CD1c-positive myeloid dendritic cell (primary cell): ENCODE measurements around the gene HFE.
"Not testable (repeated sequence)": the region's sequence is repeated elsewhere in the genome, so short reads cannot be mapped to it uniquely, and the experiment has no call there.

Experiments
- DNase-seq: peaks from one replicate; pipeline ENCODE4 v3.0.0-alpha.2; 2016; ENCODE audit errors: extremely low spot score

The HFE gene

DNA sequence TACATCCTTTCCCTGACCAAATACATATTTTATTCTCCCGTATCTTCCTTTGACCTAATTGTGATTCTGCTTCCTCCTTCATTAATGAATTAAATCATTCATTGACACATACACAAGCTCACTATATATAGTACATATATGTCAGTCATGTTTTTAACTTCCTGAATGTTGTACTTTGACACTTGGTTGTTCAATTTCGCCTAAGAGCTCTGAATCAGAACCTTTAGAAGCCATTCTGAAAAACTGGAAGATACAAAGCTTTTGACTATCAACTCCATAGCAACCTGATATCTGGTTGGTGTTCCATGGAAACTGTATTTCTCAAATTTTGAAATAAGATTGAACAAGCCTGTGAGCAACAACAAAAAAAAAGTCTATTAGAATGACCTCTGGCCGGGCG is 27.3 kb upstream of the HFE start:
- peak; percentile 50 for DNase-seq

DNA sequence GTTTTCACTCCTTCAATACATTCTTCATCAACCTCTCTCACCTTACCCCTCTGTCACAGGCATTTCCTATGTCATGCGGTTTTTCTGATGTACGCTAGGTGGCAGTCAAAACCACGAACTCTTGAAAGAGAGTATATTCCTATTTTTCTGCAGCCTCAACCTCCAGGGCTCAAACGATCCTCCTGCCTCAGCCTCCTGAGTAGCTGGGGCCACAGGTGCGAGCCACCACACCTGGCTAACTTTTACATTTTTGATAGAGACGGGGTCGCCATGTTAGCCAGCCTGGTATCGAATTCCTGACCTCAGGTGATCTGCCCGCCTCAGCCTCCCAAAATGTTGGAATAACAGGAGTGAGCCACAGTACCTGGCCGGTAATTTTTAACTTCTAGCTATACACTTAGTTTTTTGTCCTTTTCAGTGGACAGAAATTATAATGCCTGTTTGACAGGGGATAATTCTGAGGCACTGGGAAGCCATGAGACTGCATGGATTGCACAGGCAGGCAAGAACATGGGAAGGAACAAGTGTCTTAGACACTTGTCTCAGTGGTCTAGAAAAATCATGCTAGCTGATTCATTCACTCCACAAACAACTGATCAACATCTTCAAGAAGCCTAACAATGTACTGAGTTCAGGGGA is 22.5 kb upstream of the HFE start:
- peak; percentile 80 for DNase-seq

- DNase-seq = peak; percentile 88
These were observed 21.3 kb upstream of the HFE start for GRCh38 chr6:26065952-26066380.

DNA sequence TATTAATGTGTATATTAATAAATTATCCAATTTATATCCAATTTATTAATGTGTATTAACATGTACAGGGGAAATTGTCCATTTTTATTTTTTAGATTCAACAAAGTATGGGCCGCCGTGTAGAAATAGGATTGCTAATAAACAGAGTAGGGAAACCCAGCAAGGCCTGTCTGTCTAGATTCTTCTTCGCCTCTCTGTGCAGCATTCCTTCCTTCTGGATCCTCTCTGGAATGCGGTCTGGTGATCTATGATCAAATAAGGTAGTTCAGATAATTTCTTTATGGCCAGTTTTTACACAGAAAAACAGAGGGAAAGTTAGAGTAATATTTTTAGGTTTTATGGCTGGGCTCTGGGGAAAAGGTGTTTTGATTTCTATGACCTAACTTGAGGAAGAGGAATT is 19.9 kb upstream of the HFE start:
- DNase-seq = no peak

DNA sequence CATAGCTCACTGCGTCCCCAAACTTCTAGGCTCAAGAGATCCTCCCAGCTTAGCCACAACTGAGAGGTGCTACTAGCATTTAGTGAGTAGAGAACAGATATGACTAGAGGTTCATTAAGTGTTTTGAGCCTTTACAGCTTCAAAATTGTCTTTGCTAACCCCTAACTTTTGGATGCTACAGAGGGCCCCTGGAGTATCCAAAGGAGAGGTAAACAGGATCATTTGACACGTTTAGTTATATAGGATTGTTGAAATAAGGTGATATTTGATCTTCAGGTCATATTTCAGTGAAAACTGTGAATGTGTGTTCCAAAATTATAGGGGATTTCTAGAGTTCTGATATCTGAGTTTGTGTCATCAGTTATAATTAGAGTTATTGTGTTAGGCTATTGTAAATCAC is 19.2 kb upstream of the HFE start:
- DNase-seq = no peak

DNA sequence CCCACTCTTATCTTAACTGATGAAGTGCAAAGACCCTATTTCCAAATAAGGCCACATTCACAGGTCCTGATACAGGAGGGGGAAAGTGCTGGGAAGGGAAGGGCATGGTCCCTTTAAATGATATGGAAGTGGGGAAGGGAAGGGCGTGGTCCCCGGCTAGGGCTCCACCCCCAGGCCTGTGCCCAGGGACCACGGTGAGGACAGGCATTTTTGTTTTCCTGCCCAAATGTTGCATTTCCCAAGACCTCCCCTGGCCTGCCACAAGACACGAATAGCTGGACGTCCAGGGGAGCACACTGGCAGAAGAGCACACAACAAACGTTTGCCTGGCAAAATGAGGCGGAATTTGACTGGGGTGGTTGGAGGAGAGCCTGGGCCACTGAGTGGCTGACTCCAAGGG is 16.1 kb upstream of the HFE start:
- DNase-seq = no peak

GRCh38 chr6:26075063-26075717 is 12.0 kb upstream of the HFE start:
- no peak for DNase-seq

DNA sequence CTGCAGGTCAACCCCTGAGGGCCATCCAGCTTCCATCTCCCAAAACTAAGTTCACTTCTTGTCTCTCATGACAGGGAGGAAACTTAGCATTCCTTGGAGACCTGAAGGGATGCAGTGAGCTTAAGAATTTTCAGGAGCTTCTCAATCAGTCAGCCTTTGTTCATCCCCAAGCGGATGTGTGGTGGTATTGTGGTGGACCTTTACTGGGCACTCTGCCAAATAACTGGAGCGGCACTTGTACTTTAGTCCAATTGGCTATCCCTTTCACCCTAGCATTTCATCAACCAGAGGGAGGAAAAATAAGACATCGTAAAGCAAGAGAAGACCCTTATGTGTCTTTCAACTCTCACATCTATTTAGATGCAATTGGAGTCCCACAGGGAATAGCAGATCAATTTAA is 9.2 kb upstream of the HFE start:
- DNase-seq = not testable (repeated sequence)

- DNase-seq = not testable (repeated sequence)
These were observed 6.1 kb upstream of the HFE start for GRCh38 chr6:26081096-26081495.

DNA sequence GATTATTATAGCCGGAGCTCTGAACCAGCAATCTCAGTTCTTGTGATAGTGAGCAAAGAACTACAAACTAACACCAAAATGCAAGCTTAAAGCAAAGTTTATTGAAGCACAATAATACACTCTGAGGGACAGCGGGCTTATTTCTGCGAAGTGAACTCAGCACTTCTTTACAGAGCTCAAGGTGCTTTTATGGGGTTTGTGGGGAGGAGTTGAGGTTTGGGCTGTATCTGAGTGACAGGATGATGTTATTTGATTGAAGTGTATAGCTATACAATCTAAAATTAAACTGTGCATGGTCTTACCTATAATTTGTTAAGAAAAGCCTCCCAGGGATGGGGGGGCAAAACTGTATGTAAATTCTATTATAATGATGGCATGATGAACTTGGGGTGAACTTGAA is 1.0 kb upstream of the HFE start:
- DNase-seq = no peak

DNA sequence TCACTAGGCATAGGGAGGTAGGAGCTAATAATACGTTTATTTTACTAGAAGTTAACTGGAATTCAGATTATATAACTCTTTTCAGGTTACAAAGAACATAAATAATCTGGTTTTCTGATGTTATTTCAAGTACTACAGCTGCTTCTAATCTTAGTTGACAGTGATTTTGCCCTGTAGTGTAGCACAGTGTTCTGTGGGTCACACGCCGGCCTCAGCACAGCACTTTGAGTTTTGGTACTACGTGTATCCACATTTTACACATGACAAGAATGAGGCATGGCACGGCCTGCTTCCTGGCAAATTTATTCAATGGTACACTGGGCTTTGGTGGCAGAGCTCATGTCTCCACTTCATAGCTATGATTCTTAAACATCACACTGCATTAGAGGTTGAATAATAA is 1.1 kb downstream of the HFE start:
- DNase-seq = no peak

DNA sequence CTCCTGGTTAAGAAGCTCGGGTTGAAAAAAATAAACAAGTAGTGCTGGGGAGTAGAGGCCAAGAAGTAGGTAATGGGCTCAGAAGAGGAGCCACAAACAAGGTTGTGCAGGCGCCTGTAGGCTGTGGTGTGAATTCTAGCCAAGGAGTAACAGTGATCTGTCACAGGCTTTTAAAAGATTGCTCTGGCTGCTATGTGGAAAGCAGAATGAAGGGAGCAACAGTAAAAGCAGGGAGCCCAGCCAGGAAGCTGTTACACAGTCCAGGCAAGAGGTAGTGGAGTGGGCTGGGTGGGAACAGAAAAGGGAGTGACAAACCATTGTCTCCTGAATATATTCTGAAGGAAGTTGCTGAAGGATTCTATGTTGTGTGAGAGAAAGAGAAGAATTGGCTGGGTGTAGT is 2.0 kb downstream of the HFE start:
- no peak for DNase-seq

DNA sequence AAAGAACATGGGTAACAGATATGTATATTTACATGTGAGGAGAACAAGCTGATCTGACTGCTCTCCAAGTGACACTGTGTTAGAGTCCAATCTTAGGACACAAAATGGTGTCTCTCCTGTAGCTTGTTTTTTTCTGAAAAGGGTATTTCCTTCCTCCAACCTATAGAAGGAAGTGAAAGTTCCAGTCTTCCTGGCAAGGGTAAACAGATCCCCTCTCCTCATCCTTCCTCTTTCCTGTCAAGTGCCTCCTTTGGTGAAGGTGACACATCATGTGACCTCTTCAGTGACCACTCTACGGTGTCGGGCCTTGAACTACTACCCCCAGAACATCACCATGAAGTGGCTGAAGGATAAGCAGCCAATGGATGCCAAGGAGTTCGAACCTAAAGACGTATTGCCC is 5.2 kb downstream of the HFE start:
- peak; percentile 71 for DNase-seq

DNA sequence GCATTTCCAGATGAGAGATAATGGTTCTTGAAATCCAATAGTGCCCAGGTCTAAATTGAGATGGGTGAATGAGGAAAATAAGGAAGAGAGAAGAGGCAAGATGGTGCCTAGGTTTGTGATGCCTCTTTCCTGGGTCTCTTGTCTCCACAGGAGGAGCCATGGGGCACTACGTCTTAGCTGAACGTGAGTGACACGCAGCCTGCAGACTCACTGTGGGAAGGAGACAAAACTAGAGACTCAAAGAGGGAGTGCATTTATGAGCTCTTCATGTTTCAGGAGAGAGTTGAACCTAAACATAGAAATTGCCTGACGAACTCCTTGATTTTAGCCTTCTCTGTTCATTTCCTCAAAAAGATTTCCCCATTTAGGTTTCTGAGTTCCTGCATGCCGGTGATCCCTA is 6.8 kb downstream of the HFE start:
- no peak for DNase-seq

- DNase-seq = peak; percentile 80
These were observed 10.1 kb downstream of the HFE start for GRCh38 chr6:26097268-26097875.

- DNase-seq = no peak
These were observed 16.0 kb downstream of the HFE start for GRCh38 chr6:26103141-26103769.

DNA sequence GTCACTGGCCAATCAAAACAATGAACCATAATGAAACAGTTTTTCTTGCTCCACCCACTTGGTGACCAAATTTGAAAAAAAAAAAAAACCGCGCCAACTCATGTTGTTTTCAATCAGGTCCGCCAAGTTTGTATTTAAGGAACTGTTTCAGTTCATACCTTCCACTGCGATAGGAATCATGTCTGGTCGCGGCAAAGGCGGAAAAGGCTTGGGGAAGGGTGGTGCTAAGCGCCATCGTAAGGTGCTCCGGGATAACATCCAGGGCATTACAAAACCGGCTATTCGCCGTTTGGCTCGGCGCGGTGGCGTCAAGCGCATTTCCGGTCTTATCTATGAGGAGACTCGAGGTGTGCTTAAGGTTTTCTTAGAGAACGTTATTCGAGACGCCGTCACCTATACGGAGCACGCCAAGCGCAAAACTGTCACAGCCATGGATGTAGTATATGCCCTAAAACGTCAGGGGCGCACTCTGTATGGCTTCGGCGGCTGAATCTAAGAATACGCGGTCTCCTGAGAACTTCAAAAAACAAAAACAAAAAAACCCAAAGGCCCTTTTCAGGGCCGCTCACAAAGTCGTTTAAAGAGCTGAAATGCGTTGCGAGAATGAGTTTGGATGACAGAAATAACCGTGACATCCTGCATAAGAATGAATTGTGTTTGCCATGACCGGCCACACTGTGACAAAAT is 16.7 kb downstream of the HFE start:
- DNase-seq = peak; percentile 96

DNA sequence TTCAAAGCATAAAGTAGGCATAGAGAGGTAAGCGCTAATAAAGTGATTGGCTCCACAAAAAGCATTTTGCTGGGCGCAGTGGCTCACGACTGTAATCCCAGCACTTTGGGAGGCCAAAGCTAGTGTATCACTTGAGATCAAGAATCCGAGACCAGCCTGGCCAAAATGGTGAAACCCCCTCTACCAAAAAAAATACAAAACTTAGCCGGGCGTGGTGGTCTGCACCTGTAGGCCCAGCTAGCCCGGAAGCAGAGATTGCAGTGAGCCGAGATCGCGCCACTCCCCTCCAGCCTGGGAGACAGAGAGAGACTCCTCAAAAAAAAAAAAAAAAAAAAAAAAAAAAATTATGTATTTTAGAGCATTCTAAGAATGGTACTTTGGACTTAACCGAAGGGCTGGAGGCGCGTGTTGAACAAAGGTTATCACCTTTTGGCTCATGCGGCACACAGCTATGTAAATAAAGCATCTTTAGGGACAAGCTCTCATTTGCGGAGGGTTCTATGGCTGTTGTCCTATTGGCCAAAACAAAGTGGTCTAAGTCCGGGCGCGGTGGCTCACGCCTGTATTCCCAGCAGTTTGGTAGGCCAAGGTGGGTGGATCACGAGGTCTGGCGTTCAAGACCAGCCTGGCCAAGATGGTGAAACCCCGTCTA is 17.4 kb downstream of the HFE start:
- DNase-seq = no peak

- DNase-seq = no peak
These were observed 18.0 kb downstream of the HFE start for GRCh38 chr6:26105109-26105730.

- DNase-seq = no peak
These were observed 18.6 kb downstream of the HFE start for GRCh38 chr6:26105842-26106241.

GRCh38 chr6:26107935-26108334 is 20.7 kb downstream of the HFE start:
- no peak for DNase-seq
